ENCODE measurements around the gene SYVN1.

GRCh38 chr11:65089621-65090020 lies 44.7 kb downstream of the SYVN1 start:
- TF ChIP-seq CTCF (IDR thresholded peaks at IDR 0.05; ENCODE audit: low read length) (no peak), EZH2 (IDR thresholded peaks at IDR 0.05; ENCODE audit: borderline replicate concordance, low read length) (no peak)

Measured in OCI-LY1 (cell line).